Common myeloid progenitor, CD34-positive (primary cell): ENCODE data around the gene RMDN2.

Source experiments
- CTCF ChIA-PET: fragments of 350-600 bp; sonication (Branson Sonifier 250); formaldehyde crosslinking; loops from one replicate; lab custom pipeline; 2021; ENCODE audit warnings: antibody characterized with exemption; lab: Charles Lee
- POLR2A ChIA-PET: fragments of 350-600 bp; sonication (Branson Sonifier 250); formaldehyde crosslinking; loops from one replicate; lab custom pipeline; 2021; ENCODE audit warnings: antibody characterized with exemption; lab: Charles Lee
- DNase-seq, 3 donors: peaks; one replicate each; pipeline versions ENCODE4 v3.0.0 to v3.0.0-alpha.2; 2013
- H3K27ac ChIP-seq, 2 experiments: 1 replicate in 1 of 2; 2 replicates in 1 of 2; pipeline ENCODE4 v1.7.0; 2013; ENCODE audit warnings: inconsistent platforms in 2 of 2, low read length in 2 of 2, mild to moderate bottlenecking in 2 of 2, low read depth in 1 of 2, moderate library complexity in 1 of 2; ENCODE audit not compliant: severe bottlenecking in 2 of 2, insufficient read depth in 1 of 2, poor library complexity in 1 of 2
- H3K27me3 ChIP-seq, 5 experiments: replicated peaks in 2 of 5; 1 replicate in 3 of 5; 2 replicates in 2 of 5; pipeline versions ENCODE4 v1.6.1 to v1.7.0; 2013; ENCODE audit warnings: low read length in 4 of 5, mild to moderate bottlenecking in 2 of 5, moderate library complexity in 2 of 5, inconsistent platforms in 1 of 5; ENCODE audit not compliant: insufficient read depth in 5 of 5, control insufficient read depth in 4 of 5
- H3K36me3 ChIP-seq, 4 experiments: 1 replicate in 2 of 4; 2 replicates in 2 of 4; pipeline versions ENCODE4 v1.6.1 to v1.7.0; 2013; ENCODE audit warnings: low read length in 3 of 4, control low read depth in 1 of 4, mild to moderate bottlenecking in 1 of 4; ENCODE audit not compliant: control insufficient read depth in 4 of 4, insufficient read depth in 4 of 4
- H3K4me1 ChIP-seq, 4 experiments: 1 replicate in 3 of 4; 2 replicates in 1 of 4; pipeline versions ENCODE4 v1.6.1 to v1.7.1; 2013; ENCODE audit warnings: low read length in 3 of 4, mild to moderate bottlenecking in 3 of 4, control low read depth in 1 of 4, inconsistent platforms in 1 of 4, moderate library complexity in 1 of 4; ENCODE audit not compliant: control insufficient read depth in 4 of 4, insufficient read depth in 4 of 4; ENCODE audit errors: control extremely low read depth in 1 of 4
- H3K4me3 ChIP-seq, 7 experiments: 1 replicate in 4 of 7; 2 replicates in 3 of 7; pipeline versions ENCODE4 v1.5.1 to v1.7.0; 2013; ENCODE audit warnings: mild to moderate bottlenecking in 7 of 7, low read length in 6 of 7, moderate library complexity in 6 of 7, inconsistent platforms in 2 of 7, low read depth in 2 of 7, control low read depth in 1 of 7; ENCODE audit not compliant: insufficient read depth in 4 of 7, control insufficient read depth in 1 of 7; ENCODE audit errors: extremely low read depth in 1 of 7
- H3K9me3 ChIP-seq, 5 experiments: 1 replicate in 4 of 5; 2 replicates in 1 of 5; pipeline versions ENCODE4 v1.6.1 to v1.7.1; 2013; ENCODE audit warnings: low read length in 4 of 5, mild to moderate bottlenecking in 2 of 5, inconsistent platforms in 1 of 5, low read depth in 1 of 5, moderate library complexity in 1 of 5; ENCODE audit not compliant: control insufficient read depth in 4 of 5, insufficient read depth in 2 of 5; ENCODE audit errors: control extremely low read depth in 1 of 5
- WGBS: methylation state at CpG from one replicate; pipeline ENCODE4 v1.1.5; 2013; ENCODE audit not compliant: insufficient coverage; 5-methylcytosine and 5-hydroxymethylcytosine counted together

RMDN2 gene

DNA sequence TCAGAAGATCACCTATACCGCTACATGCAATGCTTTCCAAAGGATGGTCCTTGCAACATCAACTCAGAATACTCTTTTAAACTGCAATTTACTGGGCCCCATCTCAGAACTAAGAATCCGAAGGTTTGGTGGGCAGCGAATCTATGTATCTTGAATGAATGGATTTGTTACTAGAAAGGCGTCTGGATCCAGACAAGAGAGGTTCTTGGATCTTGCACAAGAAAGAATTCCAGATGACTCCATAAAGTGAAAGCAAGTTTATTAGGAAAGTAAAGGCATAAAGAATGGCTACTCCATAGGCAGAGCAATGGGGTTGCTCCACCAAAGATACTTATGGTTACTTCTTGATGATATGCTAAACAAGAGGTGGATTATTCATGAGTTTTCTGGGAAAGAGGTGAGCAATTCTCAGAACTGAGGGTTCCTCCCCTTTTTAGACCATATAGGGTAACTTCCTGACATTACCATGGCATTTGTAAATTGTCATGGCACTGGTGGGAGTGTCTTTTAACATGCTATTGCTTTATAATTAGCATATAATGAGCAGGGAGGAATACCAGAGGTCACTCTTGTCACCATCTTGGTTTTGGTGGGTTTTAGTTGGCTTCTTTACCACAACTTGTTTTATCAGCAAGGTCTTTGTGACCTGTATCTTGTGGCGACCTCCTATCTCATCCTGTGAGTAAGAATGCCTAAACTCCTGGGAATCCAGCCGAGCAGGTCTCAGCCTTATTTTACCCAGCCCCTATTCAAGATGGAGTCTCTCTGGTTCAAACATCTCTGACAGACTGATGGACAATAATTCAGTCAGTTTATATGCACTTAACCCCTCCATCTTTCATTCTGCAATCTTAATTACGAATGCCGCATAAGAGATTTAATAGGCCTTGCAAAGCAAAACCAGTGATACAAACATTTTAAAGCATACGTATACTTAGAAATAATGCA is 7.5 kb upstream of the RMDN2 start:
- POLR2A ChIA-PET, result no interaction called here

DNA sequence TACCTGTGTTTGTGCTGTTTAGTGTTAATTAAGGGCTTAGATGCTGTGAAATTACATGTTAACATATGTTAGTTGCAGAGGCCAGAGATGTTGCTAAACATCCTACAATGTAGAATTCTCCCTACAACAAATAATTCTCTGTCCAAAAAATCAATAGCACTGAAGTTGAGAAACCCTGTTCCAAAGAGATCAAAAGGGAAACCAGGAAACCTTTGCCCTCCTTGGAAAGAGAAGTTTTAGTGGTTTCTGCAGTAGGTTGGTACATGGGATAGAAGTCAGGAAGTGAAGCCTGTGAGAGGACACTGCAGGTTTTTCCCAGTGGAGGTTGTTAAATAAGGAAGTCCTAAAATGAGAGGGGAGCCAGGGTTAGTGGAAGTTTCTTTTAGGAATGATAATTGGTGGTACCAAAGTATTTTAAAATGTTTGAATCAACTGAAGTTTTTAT is 6.3 kb upstream of the RMDN2 start:
- H3K4me3 ChIP-seq, result no peak overlapping the region
- ChIA-PET CTCF (no interaction called here), POLR2A (no interaction called here)
- H3K36me3 ChIP-seq, result no peaks in the 10 kb centered on the region
- DNase-seq, result no peak
- H3K4me1 ChIP-seq, result no peaks in the 10 kb centered on the region
- H3K27ac ChIP-seq, result no peak overlapping the region
- H3K27me3 ChIP-seq, result peaks cover 0 to 12% (median 5%) of the 10 kb centered on the region in 5 experiments
- no peaks in the 10 kb centered on the region for H3K9me3 ChIP-seq

More for the DNA sequence above, 7.5 kb upstream of the RMDN2 start:
- no peak overlapping the region for H3K27ac ChIP-seq
- no peak for DNase-seq
- peaks cover 0 to 7% (median 5%) of the 10 kb centered on the region in 5 experiments for H3K27me3 ChIP-seq
- no peaks in the 10 kb centered on the region for H3K36me3 ChIP-seq
- CTCF ChIA-PET, result no interaction called here
- H3K4me3 ChIP-seq, result no peak overlapping the region
- no peaks in the 10 kb centered on the region for H3K9me3 ChIP-seq
- WGBS, result 97% methylated on average over 5 of the region's 9 CpGs
- no peaks in the 10 kb centered on the region for H3K4me1 ChIP-seq

DNA sequence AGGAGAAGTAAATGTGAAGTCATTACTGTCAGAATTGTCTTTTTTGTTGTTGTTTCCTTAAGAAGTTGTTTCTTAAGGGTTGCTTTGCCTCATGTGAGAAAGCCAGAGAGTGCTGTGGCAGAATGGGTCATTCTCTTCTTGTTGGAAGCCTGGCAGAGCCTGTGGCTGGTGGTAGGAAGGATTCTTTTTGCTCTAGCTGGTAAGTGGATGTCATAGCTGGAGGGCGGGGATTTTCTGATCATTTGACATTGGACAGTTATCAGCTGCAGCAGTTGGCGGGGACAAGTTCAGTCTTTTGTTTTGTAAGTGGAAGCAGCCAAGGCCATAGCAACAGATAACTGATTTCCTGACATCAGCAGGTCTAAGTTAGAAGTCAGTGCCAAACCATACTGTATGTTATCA is 5.5 kb upstream of the RMDN2 start:
- Histone ChIP-seq H3K27ac (no peak overlapping the region), H3K4me1 (peaks cover under 1 to 2% (median 2%) of the 10 kb centered on the region in 4 experiments), H3K36me3 (no peaks in the 10 kb centered on the region), H3K4me3 (no peak overlapping the region), H3K9me3 (no peaks in the 10 kb centered on the region), H3K27me3 (peaks cover 0 to 16% (median 5%) of the 10 kb centered on the region in 5 experiments)
- ChIA-PET CTCF (no interaction called here), POLR2A (no interaction called here)
- DNase-seq, result peak; percentile 66 to 85 (median 71)
- WGBS, result 100% methylated on average over 2 of the region's 2 CpGs

DNA sequence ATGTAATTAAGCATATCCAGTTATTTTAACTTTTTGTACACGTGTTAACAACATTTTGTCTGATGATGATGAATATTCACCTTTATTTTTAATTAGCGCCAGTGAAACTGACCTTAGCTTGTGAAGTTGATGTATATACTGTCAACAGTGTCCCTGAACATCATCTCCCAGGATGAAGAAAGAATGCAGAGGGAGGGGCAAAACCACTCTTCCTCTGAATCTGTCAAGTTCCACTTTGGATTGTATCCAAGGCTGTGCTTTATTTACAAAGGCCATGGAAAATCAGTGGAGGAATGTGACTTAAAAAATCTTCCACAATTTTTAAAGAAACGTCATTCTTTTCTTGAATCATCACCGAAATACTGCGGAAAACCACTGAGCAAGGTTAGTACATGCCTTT is 4.5 kb upstream of the RMDN2 start:
- POLR2A ChIA-PET, result no interaction called here
- no peak overlapping the region for H3K27ac ChIP-seq
- H3K27me3 ChIP-seq, result peaks cover 0 to 16% (median 5%) of the 10 kb centered on the region in 5 experiments
- no peaks in the 10 kb centered on the region for H3K36me3 ChIP-seq
- H3K4me3 ChIP-seq, result no peak overlapping the region
- 90% methylated on average over 2 of the region's 5 CpGs for WGBS
- no peaks in the 10 kb centered on the region for H3K9me3 ChIP-seq
- peaks cover 2 to 6% (median 5%) of the 10 kb centered on the region in 4 experiments for H3K4me1 ChIP-seq
- CTCF ChIA-PET, result no interaction called here
- no peak for DNase-seq

DNA sequence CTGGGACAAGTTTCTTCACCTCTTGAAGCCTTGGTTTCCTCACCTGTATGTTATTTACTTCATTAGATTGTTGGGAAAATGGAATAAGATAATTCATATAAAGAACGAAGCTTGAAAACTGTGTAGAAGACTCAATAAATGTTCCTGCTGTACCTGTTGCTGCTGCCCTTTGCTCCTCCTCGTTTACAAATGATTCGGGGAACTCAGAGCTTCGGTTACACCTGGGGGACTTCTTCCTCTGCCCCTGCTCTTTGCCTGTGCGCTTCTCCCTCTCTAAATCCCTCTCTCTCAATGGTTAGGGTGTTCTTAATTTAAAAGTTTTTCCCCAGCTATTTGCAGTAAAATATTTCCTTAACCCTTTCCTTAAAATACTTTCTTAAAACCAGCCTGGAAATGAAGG is 3.3 kb upstream of the RMDN2 start:
- Histone ChIP-seq H3K4me3 (no peak overlapping the region), H3K9me3 (no peaks in the 10 kb centered on the region), H3K27ac (no peak overlapping the region), H3K36me3 (no peaks in the 10 kb centered on the region), H3K27me3 (peaks cover 0 to 16% (median 5%) of the 10 kb centered on the region in 5 experiments), H3K4me1 (peaks cover 2 to 9% (median 6%) of the 10 kb centered on the region in 4 experiments)
- POLR2A ChIA-PET, result no interaction called here
- CTCF ChIA-PET, result interaction anchor here (1.1 to 1.8 kb wide), 4 partner anchors 10 to 54 kb away, joined by 4 to 7 read pairs (median 6); no protein-coding TSS in a partner anchor
- 100% methylated on average over 3 of the region's 5 CpGs for WGBS
- no peak for DNase-seq

DNA sequence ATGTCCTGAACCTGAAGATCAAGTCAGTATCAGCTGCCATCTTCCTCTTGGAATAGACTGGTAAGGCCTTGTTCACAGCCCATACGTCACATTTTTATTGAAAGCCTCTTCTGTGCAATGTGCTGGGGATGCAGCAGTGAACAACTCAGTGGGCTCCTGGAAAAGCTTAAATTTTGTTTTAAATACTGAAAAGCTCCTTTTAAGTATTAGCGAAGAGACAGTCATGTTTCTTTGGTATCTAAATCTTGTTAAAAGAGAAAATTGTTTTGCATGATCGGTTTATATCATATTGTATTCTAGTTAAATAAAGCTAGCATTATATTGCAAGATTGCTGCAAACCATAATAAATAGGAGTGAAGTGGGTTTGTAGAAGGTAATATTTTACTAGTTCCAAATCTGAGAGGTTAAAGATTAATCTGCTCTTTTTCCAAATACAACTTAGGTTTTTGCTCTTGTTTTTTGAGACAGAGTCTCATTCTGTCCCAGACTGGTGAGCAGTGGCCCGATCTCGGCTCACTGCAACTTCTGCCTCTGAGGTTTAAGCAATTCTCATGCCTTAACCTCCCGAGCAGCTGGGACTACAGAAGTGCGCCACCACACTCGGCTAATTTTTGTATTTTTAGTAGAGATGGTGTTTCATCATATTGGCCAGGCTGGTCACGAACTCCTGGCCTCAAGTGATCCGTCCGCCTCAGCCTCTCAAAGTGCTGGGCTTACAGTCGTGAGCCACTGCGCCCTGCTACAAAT is 1.6 kb upstream of the RMDN2 start:
- POLR2A ChIA-PET, result no interaction called here
- CTCF ChIA-PET, result interaction anchor here (1.0 to 1.8 kb wide), 3 partner anchors 12 to 33 kb away, joined by 3 to 7 read pairs (median 7); no protein-coding TSS in a partner anchor
- no peaks in the 10 kb centered on the region for H3K9me3 ChIP-seq
- no peak overlapping the region for H3K27ac ChIP-seq
- no peak overlapping the region for H3K4me3 ChIP-seq
- peaks cover 2 to 9% (median 6%) of the 10 kb centered on the region in 4 experiments for H3K4me1 ChIP-seq
- WGBS, result over 99% methylated on average over 10 of the region's 13 CpGs
- DNase-seq, result no peak
- no peaks in the 10 kb centered on the region for H3K36me3 ChIP-seq
- H3K27me3 ChIP-seq, result peaks cover 0 to 16% (median 5%) of the 10 kb centered on the region in 5 experiments
